Measurements from ENCODE around the gene SNRPA. TPM values are rescaled to one million over a fixed set of nuclear protein-coding genes. Genes with fewer than 3 reads are reported as not detected.

Gene SNRPA
- 38.7 and 40.8 TPM in 2 replicates for total RNA-seq

DNA sequence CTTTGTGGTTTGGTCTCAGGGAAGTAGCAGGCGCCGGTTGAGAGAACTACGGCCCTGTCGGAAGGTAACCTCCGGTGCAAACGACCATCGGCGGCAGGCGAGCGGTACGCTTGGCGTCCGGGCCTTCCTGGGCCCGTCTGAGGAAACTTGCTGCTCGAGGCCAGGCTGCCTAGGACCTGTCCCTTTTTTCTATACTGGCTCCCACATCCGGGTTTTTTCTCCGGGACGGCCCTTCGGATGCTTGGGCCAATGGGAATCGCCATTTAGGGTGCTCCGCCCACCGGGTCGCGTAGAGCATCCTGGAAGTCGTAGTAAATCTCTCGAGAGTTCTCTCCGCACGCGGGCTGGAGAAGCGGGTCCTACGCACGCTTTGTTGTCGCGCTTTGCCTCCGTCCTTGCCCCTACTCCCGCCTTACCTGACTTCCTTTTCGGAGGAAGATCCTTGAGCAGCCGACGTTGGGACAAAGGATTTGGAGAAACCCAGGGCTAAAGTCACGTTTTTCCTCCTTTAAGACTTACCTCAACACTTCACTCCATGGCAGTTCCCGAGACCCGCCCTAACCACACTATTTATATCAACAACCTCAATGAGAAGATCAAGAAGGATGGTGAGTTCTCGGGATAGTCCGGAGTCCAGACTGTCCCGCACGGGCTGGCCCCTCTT, at the start of gene SNRPA:
Gene SNRPA, plus strand, starts transcription at position 330 of the 664 bp plus-strand sequence. Its CDS starts 206 bp downstream, at position 536.

DNA sequence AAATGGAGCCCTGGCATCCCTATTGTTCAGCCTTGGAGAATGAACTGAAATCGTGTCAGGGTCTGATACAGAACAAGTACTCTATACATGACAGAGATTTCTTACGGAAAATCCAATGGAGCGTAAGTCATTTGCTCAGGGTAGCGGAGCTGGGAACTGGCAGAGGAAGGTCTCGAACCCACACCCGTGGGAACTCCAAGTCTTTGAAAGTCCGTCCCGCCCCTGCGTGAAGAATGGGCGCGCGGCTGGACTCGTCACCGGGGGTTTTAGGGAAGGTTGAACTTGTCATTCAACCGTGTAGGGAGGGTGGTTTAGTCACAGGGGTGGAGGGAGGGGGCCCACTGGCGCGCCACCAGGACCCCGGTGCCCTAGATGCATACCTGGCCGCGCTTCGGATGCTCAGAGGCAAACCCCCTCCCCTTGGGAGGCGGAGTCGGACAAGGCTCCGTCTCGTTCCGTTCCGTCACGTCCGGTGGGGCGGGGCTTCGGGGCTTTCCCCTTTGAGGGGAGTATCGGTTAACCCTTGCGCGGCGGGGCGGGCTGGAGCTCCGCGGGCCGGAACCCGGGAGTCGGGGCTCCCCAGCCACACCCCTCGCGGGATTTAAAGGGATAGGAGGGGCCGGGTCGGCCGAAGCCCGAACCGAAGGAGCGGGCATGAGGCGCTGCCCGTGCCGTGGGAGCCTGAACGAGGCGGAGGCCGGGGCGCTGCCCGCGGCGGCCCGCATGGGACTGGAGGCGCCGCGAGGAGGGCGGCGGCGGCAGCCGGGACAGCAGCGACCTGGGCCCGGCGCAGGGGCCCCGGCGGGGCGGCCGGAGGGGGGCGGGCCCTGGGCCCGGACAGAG, 34.3 kb upstream of the SNRPA start, which contains the start of the genes COQ8B and ITPKC:
Gene COQ8B, minus strand, starts transcription at position 405 of the 843 bp plus-strand sequence. CDS start 2,254 bp downstream, outside the sequence.
Gene ITPKC, plus strand, starts transcription at position 631 of the 843 bp plus-strand sequence. Its CDS starts 24 bp downstream, at position 655.

DNA sequence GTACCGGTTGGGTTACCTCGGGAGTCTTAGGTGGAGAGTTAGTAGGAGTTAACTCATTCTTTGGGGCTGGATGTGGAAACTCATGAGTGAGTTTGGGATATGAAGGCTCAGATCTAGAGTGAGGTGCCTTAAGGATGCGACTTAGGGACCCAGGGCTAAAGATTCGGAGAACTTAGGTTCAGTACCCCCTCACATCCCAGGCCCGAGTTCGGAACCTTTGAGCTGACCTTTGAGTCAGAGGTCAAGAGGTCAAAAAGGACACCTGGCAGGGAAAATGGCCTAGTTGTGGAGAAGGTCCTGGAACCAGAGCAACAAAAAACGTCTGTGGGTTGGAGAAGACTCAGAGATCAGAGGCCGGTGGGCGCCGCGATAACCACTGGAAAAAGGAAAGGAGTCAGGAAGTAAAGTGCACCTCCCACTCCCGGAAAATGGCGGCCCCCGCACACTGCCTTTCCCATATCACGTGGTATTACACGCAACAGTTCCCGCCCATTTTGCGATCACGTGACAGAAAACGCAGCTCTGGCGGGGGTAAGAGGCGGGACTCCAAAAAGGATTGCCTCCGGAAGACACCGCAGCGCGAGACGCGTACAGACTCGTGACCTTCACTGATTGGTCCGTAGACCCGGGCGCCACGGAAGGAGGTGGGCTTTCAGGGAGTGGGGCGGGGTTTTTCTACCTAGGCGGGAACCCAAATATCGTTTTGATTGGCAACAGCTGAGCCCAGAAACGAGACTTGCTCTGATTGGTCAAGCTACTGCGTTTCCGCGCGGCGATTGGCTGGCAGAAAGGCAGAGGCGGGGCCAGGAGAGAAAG, 737 bp upstream of the SNRPA start, which contains the start of gene ACTMAP:
Gene ACTMAP, minus strand, starts transcription at position 420 of the 816 bp plus-strand sequence. CDS start 674 bp downstream, outside the sequence.

DNA sequence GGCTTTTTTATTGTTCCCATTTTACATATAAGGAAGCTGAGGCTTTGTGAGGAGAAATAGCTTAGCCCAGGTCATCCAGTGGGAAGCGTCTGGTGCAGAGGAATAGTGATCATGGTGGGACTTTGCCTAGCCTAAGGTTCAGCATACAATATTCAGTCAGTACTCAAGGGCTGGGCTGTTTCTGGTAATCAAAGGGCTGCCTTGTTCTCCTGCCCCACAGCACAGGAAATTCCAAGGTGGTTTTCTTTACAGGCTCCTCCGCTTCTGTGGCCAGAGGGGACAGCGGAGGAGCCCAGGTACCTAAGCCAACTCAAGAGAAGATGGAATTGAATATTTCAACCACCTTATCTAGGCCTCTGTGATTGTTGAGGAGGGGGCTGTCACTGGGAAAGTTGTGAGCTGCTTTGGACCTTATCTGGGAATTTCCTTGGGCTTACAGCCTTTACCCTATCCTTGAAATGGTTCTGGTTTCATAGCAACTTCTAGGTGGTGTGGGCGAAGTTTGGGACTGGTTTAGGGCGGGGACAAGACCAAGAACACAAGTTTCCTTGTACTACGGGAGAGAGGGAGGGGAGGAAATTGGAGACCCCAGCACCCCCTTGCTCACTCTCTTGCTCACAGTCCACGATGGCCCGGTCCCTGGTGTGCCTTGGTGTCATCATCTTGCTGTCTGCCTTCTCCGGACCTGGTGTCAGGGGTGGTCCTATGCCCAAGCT, 24.1 kb downstream of the SNRPA start, which contains the start of gene MIA:
Gene MIA, plus strand, starts transcription at position 606 of the 716 bp plus-strand sequence. Its CDS starts 22 bp downstream, at position 628.

DNA sequence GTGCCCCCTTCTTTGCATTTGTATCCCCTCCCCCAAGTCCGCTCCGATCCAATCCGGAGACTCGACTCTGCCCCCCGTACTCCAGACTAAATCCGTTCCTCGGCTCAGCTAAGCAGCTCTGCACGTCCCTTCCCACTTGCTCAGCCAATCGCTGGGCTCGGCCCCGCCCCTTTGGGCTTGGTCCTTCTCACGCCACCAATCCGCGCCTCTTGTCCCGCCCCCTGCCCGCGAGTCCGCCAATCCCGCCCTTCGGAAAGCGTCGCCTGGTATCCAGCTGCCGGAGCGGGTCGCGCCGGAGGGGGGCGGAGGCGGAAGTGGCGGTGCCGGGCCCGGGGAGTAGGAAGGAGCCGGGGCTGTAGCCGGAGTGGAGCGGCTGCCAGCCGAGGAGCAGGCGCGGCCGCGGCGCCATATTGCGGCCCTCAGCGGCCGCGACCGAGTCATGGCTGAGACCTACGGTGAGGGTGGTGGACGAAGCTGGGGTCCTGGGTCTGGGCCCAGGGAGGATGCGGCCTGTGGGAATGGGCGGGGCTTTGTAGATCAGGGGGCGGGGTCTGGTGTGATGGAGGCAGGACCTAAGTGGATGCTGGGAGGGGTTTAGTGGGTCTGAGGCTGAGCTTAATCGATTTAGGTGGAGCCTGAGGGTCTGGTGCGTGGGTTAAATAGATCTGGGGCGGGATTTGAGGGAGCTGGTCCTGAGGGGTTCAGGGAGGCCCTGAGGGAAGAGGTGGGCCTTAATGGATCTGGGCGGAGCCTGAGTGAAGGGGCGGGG, 27.1 kb downstream of the SNRPA start, which contains the start of gene RAB4B:
Gene RAB4B, plus strand, starts transcription at position 311 of the 769 bp plus-strand sequence. Its CDS starts 129 bp downstream, at position 440.

DNA sequence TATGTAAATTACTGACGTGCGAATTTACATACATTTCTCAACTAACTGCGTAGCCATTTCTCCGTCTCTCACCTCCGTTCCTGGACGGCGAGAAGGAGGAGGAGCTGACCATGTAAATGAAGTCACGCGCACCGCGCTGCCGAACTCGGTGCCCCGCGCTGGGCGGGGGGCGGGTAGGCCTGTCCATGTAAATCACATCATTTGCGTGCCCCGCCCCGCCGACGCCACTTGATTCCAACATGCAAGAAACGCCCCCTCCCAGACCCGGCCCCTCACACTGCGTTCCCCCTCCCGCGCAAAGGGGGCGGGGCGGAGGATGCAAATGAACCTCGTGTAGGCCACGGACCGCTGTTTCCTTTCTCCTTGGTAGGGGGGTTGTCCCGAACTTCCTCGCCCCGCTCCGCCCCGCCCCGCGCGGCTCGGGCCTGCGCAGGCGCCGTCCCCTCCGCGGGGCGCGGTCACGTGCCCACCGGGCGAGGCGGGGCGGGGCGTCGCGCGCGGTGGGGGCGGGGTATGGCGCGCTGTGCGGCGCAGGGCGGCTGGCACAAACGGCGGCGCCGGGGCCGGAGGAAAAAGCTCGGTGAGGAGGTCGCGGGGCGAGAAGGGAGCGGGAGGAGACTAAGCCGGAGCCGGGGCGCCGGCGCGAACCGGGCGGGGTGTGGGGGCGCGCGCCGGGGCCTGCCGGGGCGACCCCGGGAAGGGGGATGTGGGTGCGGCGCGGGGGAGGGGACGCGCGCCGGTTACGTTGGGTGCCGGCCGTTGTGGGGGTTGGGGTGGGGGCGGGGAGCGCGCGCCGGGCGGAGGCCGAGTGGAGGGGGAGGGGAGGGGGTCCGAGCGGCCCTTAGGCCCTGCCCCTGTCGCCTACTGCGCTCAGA, 47.9 kb downstream of the SNRPA start, which contains the start of gene EGLN2:
Gene EGLN2, plus strand, starts transcription at position 509 of the 875 bp plus-strand sequence. CDS start 1,382 bp downstream, outside the sequence.

Other genes starting within 250 kb of the SNRPA start
- gene SHKBP1, start 174.3 kb upstream of the SNRPA start, total RNA-seq = 25.0 and 28.8 TPM in 2 replicates
- 119 and 120 TPM in 2 replicates for gene LTBP4, start 149.8 kb upstream of the SNRPA start, total RNA-seq
- 61.5 and 151 TPM in 2 replicates for gene NUMBL, start 60.6 kb upstream of the SNRPA start, total RNA-seq
- 26.9 and 28.0 TPM in 2 replicates for gene COQ8B, start 34.3 kb upstream of the SNRPA start, total RNA-seq
- gene ITPKC, start 34.1 kb upstream of the SNRPA start, total RNA-seq = 30.0 and 30.8 TPM in 2 replicates
- 5.6 and 5.9 TPM in 2 replicates for gene ACTMAP, start 726 bp upstream of the SNRPA start, total RNA-seq
- gene MIA, start 24.3 kb downstream of the SNRPA start, total RNA-seq = 2.6 TPM in 1 of 2 replicates, not detected in the other
- gene RAB4B, start 27.0 kb downstream of the SNRPA start, total RNA-seq = 15.2 and 16.0 TPM in 2 replicates
- 53.7 and 63.7 TPM in 2 replicates for gene EGLN2, start 48.0 kb downstream of the SNRPA start, total RNA-seq
- not detected in 2 replicates for gene CYP2A6, start 99.2 kb downstream of the SNRPA start, total RNA-seq
- not detected in 2 replicates for gene CYP2A7, start 131.0 kb downstream of the SNRPA start, total RNA-seq
- not detected in 2 replicates for gene CYP2B6, start 240.1 kb downstream of the SNRPA start, total RNA-seq

Measured in cardiac ventricle fibroblast (primary cell).